Esophagus squamous epithelium (tissue), 4 donors: ENCODE measurements around the gene SEPTIN3.

ENCODE experiments used
- POLR2A ChIP-seq, 4 donors: fragments of 450-650 bp; IDR thresholded peaks; one replicate each; pipeline ENCODE4 v1.6.1; 2017; ENCODE audit warnings: antibody characterized with exemption in 4 of 4, mild to moderate bottlenecking in 4 of 4, moderate library complexity in 3 of 4
- TF ChIP-seq, protein P1 (sequence below), 6 experiments: fragments of 450-650 bp in 4 of 6; fragments of 200-600 bp in 2 of 6; sonication (generic) in 2 of 6; IDR thresholded peaks; one replicate each; pipeline ENCODE4 v1.5.1; 2016 to 2019; ENCODE audit warnings: antibody characterized with exemption in 6 of 6, mild to moderate bottlenecking in 4 of 6, moderate library complexity in 4 of 6

DNA sequence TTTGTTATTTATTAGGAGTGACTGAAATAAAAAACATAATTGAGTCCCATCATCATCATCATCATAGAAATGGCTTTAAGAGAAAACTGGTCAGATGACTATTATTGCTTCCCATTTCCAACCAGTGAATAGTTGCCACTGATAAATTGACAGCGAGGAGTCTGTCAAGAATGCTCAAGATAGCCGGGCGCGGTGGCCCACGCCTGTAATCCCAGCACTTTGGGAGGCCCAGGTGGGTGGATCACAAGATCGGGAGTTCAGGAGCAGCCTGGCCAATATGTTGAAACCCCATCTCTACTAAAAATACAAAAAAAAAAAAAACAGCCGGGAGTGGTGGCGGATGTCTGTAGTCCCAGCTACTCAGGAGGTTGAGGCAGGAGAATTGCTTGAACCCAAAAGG is 31.2 kb downstream of the SEPTIN3 start:
- TF ChIP-seq, protein P1, sequence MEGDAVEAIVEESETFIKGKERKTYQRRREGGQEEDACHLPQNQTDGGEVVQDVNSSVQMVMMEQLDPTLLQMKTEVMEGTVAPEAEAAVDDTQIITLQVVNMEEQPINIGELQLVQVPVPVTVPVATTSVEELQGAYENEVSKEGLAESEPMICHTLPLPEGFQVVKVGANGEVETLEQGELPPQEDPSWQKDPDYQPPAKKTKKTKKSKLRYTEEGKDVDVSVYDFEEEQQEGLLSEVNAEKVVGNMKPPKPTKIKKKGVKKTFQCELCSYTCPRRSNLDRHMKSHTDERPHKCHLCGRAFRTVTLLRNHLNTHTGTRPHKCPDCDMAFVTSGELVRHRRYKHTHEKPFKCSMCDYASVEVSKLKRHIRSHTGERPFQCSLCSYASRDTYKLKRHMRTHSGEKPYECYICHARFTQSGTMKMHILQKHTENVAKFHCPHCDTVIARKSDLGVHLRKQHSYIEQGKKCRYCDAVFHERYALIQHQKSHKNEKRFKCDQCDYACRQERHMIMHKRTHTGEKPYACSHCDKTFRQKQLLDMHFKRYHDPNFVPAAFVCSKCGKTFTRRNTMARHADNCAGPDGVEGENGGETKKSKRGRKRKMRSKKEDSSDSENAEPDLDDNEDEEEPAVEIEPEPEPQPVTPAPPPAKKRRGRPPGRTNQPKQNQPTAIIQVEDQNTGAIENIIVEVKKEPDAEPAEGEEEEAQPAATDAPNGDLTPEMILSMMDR (IDR thresholded peaks at IDR 0.05) = no peak
- TF ChIP-seq POLR2A (IDR thresholded peaks at IDR 0.05) = no peak
